SU-DHL-6 (cell line): Measurements from ENCODE around the gene KLHL29.

ENCODE experiments used
- H2AFZ ChIP-seq: fragments of 200-600 bp; sonication (generic); 2 replicates; pipeline ENCODE4 v1.6.1; 2014; ENCODE audit warnings: low read depth, mild to moderate bottlenecking, moderate library complexity, mixed read lengths, antibody characterized with exemption, low read length; ENCODE audit not compliant: severe bottlenecking
- H3F3A ChIP-seq: fragments of 200-600 bp; shearing (Covaris generic); 2 replicates; pipeline ENCODE4 v1.6.0; 2016; ENCODE audit warnings: antibody characterized with exemption, mild to moderate bottlenecking; ENCODE audit not compliant: insufficient read depth
- H3K27ac ChIP-seq: fragments of 200-600 bp; sonication (generic); 2 replicates; pipeline ENCODE4 v1.5.1; 2016; ENCODE audit warnings: low read depth, mild to moderate bottlenecking, low read length, moderate library complexity, mixed read lengths
- H3K27me3 ChIP-seq: fragments of 200-600 bp; sonication (generic), shearing (Covaris generic); 2 replicates; pipeline ENCODE4 v1.6.0; 2014; ENCODE audit warnings: mild to moderate bottlenecking, low read length
- H3K36me3 ChIP-seq: fragments of 200-600 bp; sonication (generic); 2 replicates; pipeline ENCODE4 v1.6.1; 2014; ENCODE audit warnings: mild to moderate bottlenecking, low read length, mixed read lengths
- H3K4me2 ChIP-seq: fragments of 300-600, 200-600 bp; shearing (Covaris generic), sonication (generic); 2 replicates; pipeline ENCODE4 v1.6.0; 2014; ENCODE audit warnings: low read length, low read depth, mild to moderate bottlenecking; ENCODE audit not compliant: poor library complexity, severe bottlenecking
- H3K4me3 ChIP-seq: fragments of 200-600 bp; sonication (generic); 2 replicates; pipeline ENCODE4 v1.5.1; 2014; ENCODE audit warnings: antibody characterized with exemption, low read length, mild to moderate bottlenecking, mixed read lengths; ENCODE audit not compliant: insufficient read depth, poor library complexity, severe bottlenecking
- H3K79me2 ChIP-seq: fragments of 200-600 bp; sonication (generic); 2 replicates; pipeline ENCODE4 v1.6.1; 2014; ENCODE audit warnings: mild to moderate bottlenecking, low read length, moderate library complexity; ENCODE audit not compliant: insufficient read depth
- H3K9ac ChIP-seq: fragments of 200-600 bp; sonication (generic); 2 replicates; pipeline ENCODE4 v1.7.0; 2014; ENCODE audit warnings: mild to moderate bottlenecking, low read length
- H3K9me2 ChIP-seq: fragments of 200-600 bp; sonication (generic); replicated peaks from 2 replicates; pipeline ENCODE4 v1.6.1; 2014; ENCODE audit warnings: low read length; ENCODE audit not compliant: insufficient read depth
- H3K9me3 ChIP-seq: fragments of 200-600 bp; sonication (generic); 2 replicates; pipeline ENCODE4 v1.6.1; 2014; ENCODE audit warnings: low read length, mixed read lengths; ENCODE audit not compliant: insufficient read depth
- H4K20me1 ChIP-seq: fragments of 200-600 bp; sonication (generic); 2 replicates; pipeline ENCODE4 v1.6.1; 2014; ENCODE audit warnings: low read depth, mild to moderate bottlenecking, antibody characterized with exemption, low read length, moderate library complexity, mixed read lengths
- EZH2phosphoT487 ChIP-seq: fragments of 200-600 bp; sonication (generic), shearing (Covaris generic); conservative IDR thresholded peaks from 2 replicates; pipeline ENCODE4 v1.6.1; 2018; ENCODE audit warnings: mild to moderate bottlenecking, antibody characterized with exemption, low read length, moderate library complexity, mixed read lengths
- TF ChIP-seq, protein P1 (sequence below): fragments of 200-600 bp; sonication (generic); IDR thresholded peaks from one replicate; pipeline ENCODE4 v1.5.1; 2017; ENCODE audit warnings: antibody characterized with exemption, mild to moderate bottlenecking, low read length, moderate library complexity; ENCODE audit not compliant: insufficient read depth, poor library complexity, severe bottlenecking

Gene KLHL29

DNA sequence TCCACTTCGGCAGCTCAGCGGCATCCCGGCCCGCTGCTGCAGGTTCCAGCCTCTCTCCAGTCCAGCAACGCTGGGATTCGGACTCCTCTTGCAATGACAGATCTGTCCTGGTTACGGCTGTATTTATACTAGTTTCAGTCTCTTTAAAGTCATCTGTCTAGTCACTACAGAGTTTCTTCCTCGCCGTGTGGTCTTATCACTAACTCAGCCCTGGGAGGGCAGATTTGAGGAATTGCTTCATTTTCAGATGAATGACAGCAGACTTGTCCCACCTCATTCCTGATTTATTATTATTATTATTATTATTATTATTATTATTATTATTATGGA lies 2.2 kb downstream of the KLHL29 start:
- Histone ChIP-seq H3K9me3 (no peaks in the 10 kb centered on the region), H3K27ac (no peak overlapping the region), H3K4me3 (no peak overlapping the region), H3F3A (no peaks in the 10 kb centered on the region), H3K27me3 (no peaks in the 10 kb centered on the region), H3K36me3 (no peaks in the 10 kb centered on the region), H3K4me2 (no peak overlapping the region), H3K9ac (no peak overlapping the region), H4K20me1 (no peaks in the 10 kb centered on the region), H2AFZ (no peak overlapping the region), H3K9me2 (no peaks in the 10 kb centered on the region), H3K79me2 (no peaks in the 10 kb centered on the region)
- TF ChIP-seq EZH2phosphoT487: no peak
- TF ChIP-seq, protein P1, sequence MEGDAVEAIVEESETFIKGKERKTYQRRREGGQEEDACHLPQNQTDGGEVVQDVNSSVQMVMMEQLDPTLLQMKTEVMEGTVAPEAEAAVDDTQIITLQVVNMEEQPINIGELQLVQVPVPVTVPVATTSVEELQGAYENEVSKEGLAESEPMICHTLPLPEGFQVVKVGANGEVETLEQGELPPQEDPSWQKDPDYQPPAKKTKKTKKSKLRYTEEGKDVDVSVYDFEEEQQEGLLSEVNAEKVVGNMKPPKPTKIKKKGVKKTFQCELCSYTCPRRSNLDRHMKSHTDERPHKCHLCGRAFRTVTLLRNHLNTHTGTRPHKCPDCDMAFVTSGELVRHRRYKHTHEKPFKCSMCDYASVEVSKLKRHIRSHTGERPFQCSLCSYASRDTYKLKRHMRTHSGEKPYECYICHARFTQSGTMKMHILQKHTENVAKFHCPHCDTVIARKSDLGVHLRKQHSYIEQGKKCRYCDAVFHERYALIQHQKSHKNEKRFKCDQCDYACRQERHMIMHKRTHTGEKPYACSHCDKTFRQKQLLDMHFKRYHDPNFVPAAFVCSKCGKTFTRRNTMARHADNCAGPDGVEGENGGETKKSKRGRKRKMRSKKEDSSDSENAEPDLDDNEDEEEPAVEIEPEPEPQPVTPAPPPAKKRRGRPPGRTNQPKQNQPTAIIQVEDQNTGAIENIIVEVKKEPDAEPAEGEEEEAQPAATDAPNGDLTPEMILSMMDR: no peak

DNA sequence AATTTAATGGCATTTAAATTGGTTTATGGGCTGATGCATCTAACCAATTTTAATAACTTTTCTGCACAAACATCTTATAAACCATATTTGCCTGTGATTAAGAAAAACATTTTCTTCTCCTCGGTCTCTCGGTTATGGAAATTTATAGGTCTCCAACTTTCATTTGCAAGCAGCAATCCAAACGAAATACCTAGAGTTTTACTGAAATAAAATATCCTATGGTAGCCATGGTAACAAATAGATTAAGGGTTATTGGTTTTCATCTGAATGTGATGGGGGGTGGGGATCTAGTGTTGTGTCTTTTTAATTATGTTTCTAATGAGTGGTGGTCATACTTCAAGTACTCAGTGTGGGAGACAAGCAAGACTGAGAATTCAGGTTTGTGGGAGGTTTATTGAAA lies 2.9 kb downstream of the KLHL29 start:
- Histone ChIP-seq H3K4me2 (no peak overlapping the region), H3K4me3 (no peak overlapping the region), H2AFZ (no peak overlapping the region), H3K9me3 (no peaks in the 10 kb centered on the region), H3K9ac (no peak overlapping the region), H3K27me3 (no peaks in the 10 kb centered on the region), H3K9me2 (no peaks in the 10 kb centered on the region), H3K27ac (no peak overlapping the region), H4K20me1 (no peaks in the 10 kb centered on the region), H3K79me2 (no peaks in the 10 kb centered on the region), H3K36me3 (no peaks in the 10 kb centered on the region), H3F3A (no peaks in the 10 kb centered on the region)
- TF ChIP-seq, protein P1: no peak
- TF ChIP-seq EZH2phosphoT487: no peak

DNA sequence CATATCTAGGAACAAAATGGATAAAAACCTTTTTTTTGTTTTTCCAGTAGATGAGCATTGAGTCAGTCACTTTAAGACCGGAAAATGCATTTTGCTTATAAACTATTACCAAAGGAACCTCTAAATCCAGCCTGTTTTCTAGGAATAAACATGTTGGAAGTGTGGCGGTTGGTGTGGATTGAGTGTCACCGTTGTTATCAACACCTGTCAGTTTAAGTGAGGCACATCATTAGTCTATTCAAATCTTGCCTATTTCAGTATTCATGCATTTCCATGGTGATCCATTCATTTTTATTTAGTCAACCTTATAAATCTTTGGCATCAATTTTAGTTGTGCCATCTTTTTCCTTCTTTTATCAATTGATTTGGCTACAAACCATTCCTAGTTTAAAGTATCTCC lies 3.3 kb downstream of the KLHL29 start:
- Histone ChIP-seq H3K9me3 (no peaks in the 10 kb centered on the region), H4K20me1 (no peaks in the 10 kb centered on the region), H3F3A (no peaks in the 10 kb centered on the region), H2AFZ (no peak overlapping the region), H3K4me2 (no peak overlapping the region), H3K27ac (no peak overlapping the region), H3K4me3 (no peak overlapping the region), H3K9ac (no peak overlapping the region), H3K9me2 (no peaks in the 10 kb centered on the region), H3K36me3 (no peaks in the 10 kb centered on the region), H3K27me3 (no peaks in the 10 kb centered on the region), H3K79me2 (no peaks in the 10 kb centered on the region)
- no peak for TF ChIP-seq EZH2phosphoT487
- TF ChIP-seq, protein P1: no peak
